GM10248 (cell line): ENCODE data around the gene SPTBN2.

Experiments
- CTCF ChIA-PET: fragments of 300-600 bp; sonication (Branson Sonifier 250); formaldehyde crosslinking; extraction: SDS; loops from one replicate; lab custom pipeline; 2021; ENCODE audit warnings: antibody characterized with exemption; lab: Yijun Ruan, JAX
- POLR2A ChIA-PET: fragments of 350-650 bp; sonication (Branson Sonifier 250); formaldehyde crosslinking; extraction: SDS; loops from one replicate; lab custom pipeline; 2020; ENCODE audit warnings: antibody characterized with exemption; lab: Yijun Ruan, JAX
- DNase-seq: peaks from one replicate; pipeline ENCODE4 v3.0.0; 2012; ENCODE audit errors: extremely low spot score
- CTCF ChIP-seq: IDR thresholded peaks from 2 replicates; pipeline ENCODE4 v1.5.1; 2012; ENCODE audit warnings: mild to moderate bottlenecking, low read depth; ENCODE audit errors: extremely low read depth, missing control alignments, control extremely low read depth

The SPTBN2 gene

GRCh38 chr11:66716996-66717395 is 12.0 kb downstream of the SPTBN2 start:
- ChIA-PET POLR2A (no interaction called here), CTCF (interaction anchor here (1.3 kb wide), 1 partner anchor 39 kb away, joined by 3 read pairs; the partner anchor contains the start of gene RBM4B)

GRCh38 chr11:66715346-66716085 is 13.5 kb downstream of the SPTBN2 start:
- CTCF ChIA-PET, result no interaction called here
- no peak for TF ChIP-seq CTCF
- DNase-seq, result no peak
- POLR2A ChIA-PET, result no interaction called here

More at GRCh38 chr11:66716996-66717395, 12.0 kb downstream of the SPTBN2 start:
- TF ChIP-seq CTCF, result no peak
- no peak for DNase-seq

GRCh38 chr11:66713746-66714480 is 15.1 kb downstream of the SPTBN2 start:
- CTCF ChIA-PET, result no interaction called here
- POLR2A ChIA-PET, result no interaction called here
- no peak for TF ChIP-seq CTCF
- DNase-seq, result no peak

GRCh38 chr11:66710384-66710930 is 18.6 kb downstream of the SPTBN2 start:
- no peak for DNase-seq
- CTCF ChIA-PET, result interaction anchor here (0.7 to 1.5 kb wide), 3 partner anchors 15 to 124 kb away, joined by 3 to 5 read pairs (median 3); no protein-coding TSS in a partner anchor
- POLR2A ChIA-PET, result no interaction called here
- no peak for TF ChIP-seq CTCF

- ChIA-PET CTCF (interaction anchor here (0.9 to 1.4 kb wide), 4 partner anchors 10 to 322 kb away, joined by 3 to 5 read pairs (median 3); no protein-coding TSS in a partner anchor), POLR2A (no interaction called here)
- TF ChIP-seq CTCF, result no peak
- no peak for DNase-seq
Observed at GRCh38 chr11:66708701-66709100, 20.3 kb downstream of the SPTBN2 start.

- ChIA-PET CTCF (interaction anchor here (0.7 to 1.4 kb wide), 3 partner anchors 9 to 18 kb away, joined by 3 read pairs; no protein-coding TSS in a partner anchor), POLR2A (no interaction called here)
- DNase-seq, result no peak
- no peak for TF ChIP-seq CTCF
Observed at GRCh38 chr11:66708094-66708493, 20.9 kb downstream of the SPTBN2 start.
